HFFc6 (cell line): Measurements from ENCODE around the gene ASAP2. TPM values are rescaled to one million over a fixed set of nuclear protein-coding genes. Genes with fewer than 3 reads are reported as not detected.

ENCODE experiments used
- DNase-seq: peaks from one replicate; pipeline ENCODE4 v3.0.0-alpha.2; 2018
- H3K27ac Mint-ChIP-seq: 2 replicates; pipeline ENCODE4 v1.8.0; 2020; ENCODE audit warnings: mild to moderate bottlenecking, mixed read lengths
- H3K27me3 Mint-ChIP-seq: 2 replicates; pipeline ENCODE4 v1.8.0; 2021; ENCODE audit warnings: mild to moderate bottlenecking, moderate library complexity, mixed read lengths; ENCODE audit not compliant: insufficient read depth
- H3K36me3 Mint-ChIP-seq: 2 replicates; pipeline ENCODE4 v1.8.0; 2021; ENCODE audit warnings: low read depth, mixed read lengths
- H3K4me1 Mint-ChIP-seq: 2 replicates; pipeline ENCODE4 v1.8.0; 2020; ENCODE audit warnings: low read depth, mixed read lengths
- H3K4me3 Mint-ChIP-seq: 2 replicates; pipeline ENCODE4 v1.8.0; 2020; ENCODE audit warnings: mild to moderate bottlenecking, moderate library complexity, mixed read lengths
- H3K9me3 Mint-ChIP-seq: 2 replicates; pipeline ENCODE4 v1.8.0; 2020; ENCODE audit warnings: mild to moderate bottlenecking, mixed read lengths
- total RNA-seq, 6 experiments: library from RNA; stranded (reverse); fragmentation: NEBNext Ultra II Directional; extraction: Animal tissue kit (Norgen Biotek cat#: 25700); gene quantifications; 2 replicates in 1 of 6; 3 replicates in 5 of 6; pipeline ENCODE4 v1.2.3, GENCODE V29; 2021
- TF ChIP-seq, protein P1 (sequence below): fragments of 200-600 bp; sonication (generic); IDR thresholded peaks from 2 replicates; pipeline ENCODE4 v1.5.0; 2021; ENCODE audit warnings: antibody characterized with exemption, mild to moderate bottlenecking

ASAP2 gene
- total RNA-seq, 6 experiments from 2014 or later = 31.2 to 37.4 (median 34.3) TPM

DNA sequence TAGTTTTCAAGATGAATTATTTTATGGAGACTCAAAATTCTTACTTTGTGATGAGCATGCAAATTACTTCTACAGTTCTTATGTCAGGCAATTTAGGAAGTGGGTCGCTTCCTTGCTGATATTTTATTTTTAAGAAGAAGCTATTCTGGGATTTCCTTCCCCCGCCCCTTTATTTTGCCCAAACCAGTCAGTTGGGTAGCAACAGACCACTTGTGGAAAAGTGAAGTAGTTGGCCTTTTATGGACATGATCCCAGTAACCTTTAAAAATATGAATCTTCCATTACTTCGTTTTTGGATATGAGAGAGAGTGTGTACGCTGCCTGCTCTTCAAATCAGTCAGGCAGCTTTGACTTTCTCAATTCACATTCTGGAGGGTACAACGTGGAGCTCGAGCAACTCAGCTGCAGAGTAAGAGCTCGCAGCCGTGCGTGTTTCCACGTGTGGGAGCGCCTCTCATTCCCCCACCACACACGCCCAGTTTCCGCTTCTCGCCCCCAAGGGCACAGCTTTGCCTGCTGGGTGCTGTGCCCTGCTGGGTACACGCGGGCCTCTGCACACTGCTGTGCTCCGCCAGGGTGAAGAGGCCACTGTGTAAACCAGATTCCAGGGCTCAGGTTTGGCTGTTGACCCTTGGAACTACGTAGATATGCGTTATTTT is 124.1 kb downstream of the ASAP2 start:
- H3K36me3 Mint-ChIP-seq = peaks cover 51% of the 10 kb centered on the region
- no peak for DNase-seq
- TF ChIP-seq, protein P1, sequence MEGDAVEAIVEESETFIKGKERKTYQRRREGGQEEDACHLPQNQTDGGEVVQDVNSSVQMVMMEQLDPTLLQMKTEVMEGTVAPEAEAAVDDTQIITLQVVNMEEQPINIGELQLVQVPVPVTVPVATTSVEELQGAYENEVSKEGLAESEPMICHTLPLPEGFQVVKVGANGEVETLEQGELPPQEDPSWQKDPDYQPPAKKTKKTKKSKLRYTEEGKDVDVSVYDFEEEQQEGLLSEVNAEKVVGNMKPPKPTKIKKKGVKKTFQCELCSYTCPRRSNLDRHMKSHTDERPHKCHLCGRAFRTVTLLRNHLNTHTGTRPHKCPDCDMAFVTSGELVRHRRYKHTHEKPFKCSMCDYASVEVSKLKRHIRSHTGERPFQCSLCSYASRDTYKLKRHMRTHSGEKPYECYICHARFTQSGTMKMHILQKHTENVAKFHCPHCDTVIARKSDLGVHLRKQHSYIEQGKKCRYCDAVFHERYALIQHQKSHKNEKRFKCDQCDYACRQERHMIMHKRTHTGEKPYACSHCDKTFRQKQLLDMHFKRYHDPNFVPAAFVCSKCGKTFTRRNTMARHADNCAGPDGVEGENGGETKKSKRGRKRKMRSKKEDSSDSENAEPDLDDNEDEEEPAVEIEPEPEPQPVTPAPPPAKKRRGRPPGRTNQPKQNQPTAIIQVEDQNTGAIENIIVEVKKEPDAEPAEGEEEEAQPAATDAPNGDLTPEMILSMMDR = no peak
- H3K9me3 Mint-ChIP-seq = no peaks in the 10 kb centered on the region
- no peak overlapping the region for H3K4me3 Mint-ChIP-seq
- H3K27ac Mint-ChIP-seq = no peak overlapping the region
- peaks cover 6% of the 10 kb centered on the region for H3K27me3 Mint-ChIP-seq
- H3K4me1 Mint-ChIP-seq = peaks cover 31% of the 10 kb centered on the region

DNA sequence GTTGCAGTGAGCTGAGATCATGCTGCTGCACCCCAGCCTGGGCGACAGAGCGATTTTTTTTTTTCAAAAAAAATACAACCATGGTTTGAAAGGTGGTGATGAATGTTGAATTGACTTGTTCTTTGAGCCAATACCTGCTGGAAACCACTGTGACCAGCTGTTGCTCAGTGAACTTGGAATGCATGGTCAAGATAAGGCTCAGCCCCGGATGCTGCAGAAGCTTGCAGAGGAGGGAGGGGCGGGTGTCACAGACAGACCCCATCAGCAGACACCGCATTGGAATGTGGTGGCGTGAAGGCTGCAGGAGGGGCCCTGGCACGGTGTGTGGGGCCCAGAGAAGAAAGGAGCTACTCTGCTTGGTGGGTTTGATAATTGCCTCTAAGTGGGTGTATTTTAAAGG is 125.1 kb downstream of the ASAP2 start:
- H3K27me3 Mint-ChIP-seq = peaks cover 6% of the 10 kb centered on the region
- TF ChIP-seq, protein P1 = no peak
- no peak for DNase-seq
- H3K27ac Mint-ChIP-seq = peak overlapping the region; percentile 26; the same call in 1 of the 2 replicates
- H3K4me3 Mint-ChIP-seq = no peak overlapping the region
- peaks cover 33% of the 10 kb centered on the region for H3K4me1 Mint-ChIP-seq
- no peaks in the 10 kb centered on the region for H3K9me3 Mint-ChIP-seq
- H3K36me3 Mint-ChIP-seq = peaks cover 51% of the 10 kb centered on the region

DNA sequence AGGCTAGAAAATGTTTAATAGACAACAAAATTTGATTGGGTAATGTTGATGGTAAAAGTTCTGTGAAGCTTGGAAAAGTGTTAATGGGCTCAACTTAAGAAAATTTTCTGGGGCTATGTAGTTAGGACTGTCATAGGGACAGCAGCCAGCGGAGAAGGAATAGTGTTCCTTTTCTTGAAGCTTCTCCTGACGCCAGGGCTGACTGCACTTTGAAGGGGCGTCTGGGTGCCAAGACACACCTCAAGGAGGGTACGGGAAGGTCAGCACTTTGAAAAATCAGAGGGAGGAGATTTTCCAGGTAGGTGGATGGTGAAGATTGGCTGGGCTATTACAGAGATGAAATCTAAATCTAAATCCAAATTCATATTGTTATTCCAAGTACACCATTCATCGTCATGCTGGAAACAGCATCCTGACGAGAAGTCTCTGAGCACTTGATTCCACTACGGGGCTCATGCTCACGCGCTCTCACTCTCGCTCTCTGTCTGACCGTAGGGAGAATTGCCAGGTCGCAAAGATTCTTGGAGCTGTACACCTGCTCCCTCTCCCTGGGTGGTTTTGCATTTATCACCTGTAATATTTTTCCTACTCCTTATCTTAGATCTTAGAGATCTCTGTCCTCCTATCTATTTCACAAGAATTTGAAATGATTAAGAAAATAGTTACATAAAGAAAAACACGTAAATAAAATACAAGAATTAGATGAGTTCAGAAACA is 125.7 kb downstream of the ASAP2 start:
- no peak for DNase-seq
- no peak overlapping the region for H3K4me3 Mint-ChIP-seq

DNA sequence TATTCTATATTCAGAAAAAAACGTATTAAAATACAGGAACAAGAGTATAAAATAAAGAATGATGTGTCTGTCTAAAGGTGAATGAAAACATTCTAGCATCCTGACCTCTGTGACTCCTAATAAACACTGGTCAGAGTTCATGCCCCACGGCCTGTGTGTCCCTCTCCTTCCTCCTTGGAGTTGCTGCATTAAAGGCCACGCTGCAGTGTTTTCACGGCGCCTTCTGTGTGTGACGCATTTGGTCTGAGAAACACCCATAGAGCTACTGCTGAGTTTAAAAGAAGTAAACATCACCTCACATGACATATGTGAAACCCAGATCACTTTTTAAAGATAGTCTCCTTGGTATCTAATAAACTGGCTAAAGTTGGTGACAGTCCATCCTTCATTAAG is 126.2 kb downstream of the ASAP2 start:
- H3K9me3 Mint-ChIP-seq = no peaks in the 10 kb centered on the region
- peaks cover 53% of the 10 kb centered on the region for H3K36me3 Mint-ChIP-seq
- TF ChIP-seq, protein P1 = no peak
- H3K27ac Mint-ChIP-seq = peak overlapping the region; percentile 62
- no peak for DNase-seq
- peaks cover 6% of the 10 kb centered on the region for H3K27me3 Mint-ChIP-seq
- no peak overlapping the region for H3K4me3 Mint-ChIP-seq
- H3K4me1 Mint-ChIP-seq = peaks cover 33% of the 10 kb centered on the region

More for the DNA sequence above, 125.7 kb downstream of the ASAP2 start:
- Mint-ChIP-seq H3K9me3 (no peaks in the 10 kb centered on the region), H3K27ac (peak overlapping the region; percentile 62; the same call in 1 of the 2 replicates), H3K27me3 (peaks cover 6% of the 10 kb centered on the region), H3K4me1 (peaks cover 33% of the 10 kb centered on the region), H3K36me3 (peaks cover 51% of the 10 kb centered on the region)
- TF ChIP-seq, protein P1 = no peak

DNA sequence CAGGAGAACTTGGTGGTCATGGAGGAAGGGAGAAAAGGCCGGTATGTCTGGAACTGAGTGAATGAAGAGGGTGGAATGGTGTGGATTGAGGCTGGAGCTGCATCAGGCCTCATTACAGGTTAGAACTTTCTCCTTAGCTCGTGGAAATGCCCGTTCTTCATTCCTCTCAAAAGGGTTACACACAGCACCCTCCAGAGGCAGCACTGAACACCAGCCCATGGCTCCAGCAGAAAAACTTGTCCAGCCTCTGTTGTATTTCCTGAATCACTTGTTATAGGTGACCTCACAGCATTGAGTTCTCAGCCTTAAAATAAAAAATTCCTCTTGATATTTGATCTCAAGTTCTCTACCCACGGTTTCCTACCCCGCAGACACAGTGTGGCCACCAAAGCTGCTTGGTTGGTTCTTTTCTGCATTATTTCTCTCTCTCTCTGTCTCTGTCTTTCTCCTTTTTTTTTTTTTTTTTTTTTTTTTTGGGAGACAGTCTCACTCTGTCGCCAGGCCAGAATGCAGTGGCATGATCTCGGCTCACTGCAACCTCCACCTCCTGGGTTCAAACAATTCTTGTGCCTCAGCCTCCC is 127.1 kb downstream of the ASAP2 start:
- Mint-ChIP-seq H3K27me3 (peaks cover 6% of the 10 kb centered on the region), H3K27ac (peak overlapping the region; percentile 62), H3K9me3 (no peaks in the 10 kb centered on the region), H3K36me3 (peaks cover 54% of the 10 kb centered on the region), H3K4me1 (peaks cover 37% of the 10 kb centered on the region), H3K4me3 (no peak overlapping the region)
- DNase-seq = peak; percentile 85
- TF ChIP-seq, protein P1 = peak; percentile 80
